ENCODE data around the gene CHRNB2. TPM values are rescaled to one million over a fixed set of nuclear protein-coding genes. Genes with fewer than 3 reads are reported as not detected.

CHRNB2 gene
- total and polyA plus RNA-seq, 2 donors (not counting 3 experiments of a cell fraction or from before 2014, with no cell fraction given): not detected

DNA sequence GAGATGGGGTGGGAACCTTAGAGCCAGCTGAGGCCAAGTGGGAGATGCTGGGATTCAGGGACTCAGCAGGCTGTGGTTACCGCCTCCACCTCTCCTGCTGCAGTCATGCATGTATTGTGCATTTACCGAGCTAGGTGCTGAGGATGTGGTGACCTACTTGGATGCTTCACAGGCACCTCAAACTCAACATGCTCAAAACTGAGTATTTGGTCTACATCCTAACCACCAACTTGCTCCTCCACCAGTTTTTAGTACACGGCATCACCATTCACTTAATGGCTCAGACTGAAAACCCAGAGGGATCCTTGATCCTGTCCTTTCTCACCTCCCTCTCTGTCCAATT is 5.6 kb downstream of the CHRNB2 start:
- H3K27ac ChIP-seq (ENCODE audit: insufficient read depth, low read depth, low read length): no peak overlapping the region
- dilution Hi-C loops (cut with MboI; ENCODE audit: extremely low pct_ligation_motif_present, low sequenced_read_pairs): no loop called here
- peaks cover 3% of the 10 kb centered on the region in 2 experiments for H3K27me3 ChIP-seq (ENCODE audit: control insufficient read depth in 2 of 2, insufficient read depth in 2 of 2, low read length in 2 of 2)
- H2AFZ ChIP-seq (ENCODE audit: low read depth, low read length): no peak overlapping the region
- FAIRE-seq (no peak), DNase-seq (ENCODE audit: low read depth, low spot score) (no peak)
- no peak overlapping the region for H3K4me2 ChIP-seq (ENCODE audit: insufficient read depth, low read length)
- H3K36me3 ChIP-seq (ENCODE audit: control insufficient read depth in 2 of 2, extremely low read depth in 1 of 2, insufficient read depth in 2 of 2, low read length in 2 of 2): no peaks in the 10 kb centered on the region
- no peak overlapping the region for H3K4me3 ChIP-seq (replicated peaks in 1 of 3; ENCODE audit: insufficient read depth in 1 of 3, low read depth in 1 of 3, low read length in 3 of 3)
- no peaks in the 10 kb centered on the region for H3K9me3 ChIP-seq (replicated peaks; ENCODE audit: control insufficient read depth, insufficient read depth, low read length)
- intact Hi-C loops (cut with micrococcal nuclease): no loop called here
- no peaks in the 10 kb centered on the region for H3K4me1 ChIP-seq (ENCODE audit: control insufficient read depth, extremely low read depth, insufficient read depth, low read length)
- no peak for TF ChIP-seq POLR2AphosphoS5 (IDR thresholded peaks at IDR 0.05; ENCODE audit: insufficient read depth, low read depth, low read length)
- no peak for TF ChIP-seq FOS (IDR thresholded peaks at IDR 0.05; ENCODE audit: borderline replicate concordance, insufficient read depth, low read length)
- TF ChIP-seq MYC (IDR thresholded peaks at IDR 0.05; ENCODE audit: low read depth, low read length): no peak
- no peak for TF ChIP-seq EZH2 (IDR thresholded peaks at IDR 0.05; ENCODE audit: borderline replicate concordance, low read depth, low read length, severe bottlenecking)
- TF ChIP-seq POLR2A (IDR thresholded peaks at IDR 0.05; ENCODE audit: low read depth, low read length): no peak
- no peak for TF ChIP-seq GATA2 (IDR thresholded peaks at IDR 0.05; ENCODE audit: insufficient read depth, insufficient read length, low read depth, low read length)
- TF ChIP-seq, protein P1, sequence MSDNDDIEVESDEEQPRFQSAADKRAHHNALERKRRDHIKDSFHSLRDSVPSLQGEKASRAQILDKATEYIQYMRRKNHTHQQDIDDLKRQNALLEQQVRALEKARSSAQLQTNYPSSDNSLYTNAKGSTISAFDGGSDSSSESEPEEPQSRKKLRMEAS (IDR thresholded peaks at IDR 0.05; ENCODE audit: insufficient read depth, insufficient read length): no peak
- TF ChIP-seq JUN (IDR thresholded peaks at IDR 0.05; ENCODE audit: borderline replicate concordance, insufficient read depth, insufficient read length, low read depth): no peak
- TF ChIP-seq CTCF (IDR thresholded peaks at IDR 0.05; ENCODE audit: extremely low read depth in 1 of 2, insufficient read depth in 1 of 2, low read depth in 1 of 2, low read length in 2 of 2): no peak
- H4K20me1 ChIP-seq (replicated peaks; ENCODE audit: control insufficient read depth, extremely low read depth, insufficient read depth, low read length): no peaks in the 10 kb centered on the region
- ChIA-PET POLR2A (no interaction called here), CTCF (interaction anchor here (0.7 to 1.0 kb wide), 2 partner anchors 14 to 94 kb away, joined by 4 to 5 read pairs; no protein-coding TSS in a partner anchor)
- H3K79me2 ChIP-seq (ENCODE audit: control insufficient read depth, insufficient read depth, low read length): no peaks in the 10 kb centered on the region
- no TSS peak for BruUV-seq (replicated peaks)
- no peak overlapping the region for H3K9ac ChIP-seq (replicated peaks; ENCODE audit: extremely low read depth, insufficient read depth, low read length)
- H3K9me1 ChIP-seq (replicated peaks; ENCODE audit: control insufficient read depth, extremely low read depth, insufficient read depth, low read length): no peaks in the 10 kb centered on the region
